Stimulated activated naive CD4-positive, alpha-beta T cell treated with Interleukin-2 at 50 U/mL for 16 hours (primary cell): ENCODE results near the gene TRIM17.

Experiments
- DNase-seq: peaks from one replicate; lab custom pipeline; 2025; lab: John Stamatoyannopoulos, UW

Gene TRIM17

GRCh38 chr1:228417061-228417460 is 400 bp upstream of the TRIM17 start:
- DNase-seq = no peak

GRCh38 chr1:228415853-228416216 is 826 bp downstream of the TRIM17 start:
- DNase-seq = no peak

GRCh38 chr1:228415221-228415620 is 1.4 kb downstream of the TRIM17 start:
- DNase-seq = no peak

GRCh38 chr1:228414511-228415211 is 2.0 kb downstream of the TRIM17 start:
- no peak for DNase-seq

DNA sequence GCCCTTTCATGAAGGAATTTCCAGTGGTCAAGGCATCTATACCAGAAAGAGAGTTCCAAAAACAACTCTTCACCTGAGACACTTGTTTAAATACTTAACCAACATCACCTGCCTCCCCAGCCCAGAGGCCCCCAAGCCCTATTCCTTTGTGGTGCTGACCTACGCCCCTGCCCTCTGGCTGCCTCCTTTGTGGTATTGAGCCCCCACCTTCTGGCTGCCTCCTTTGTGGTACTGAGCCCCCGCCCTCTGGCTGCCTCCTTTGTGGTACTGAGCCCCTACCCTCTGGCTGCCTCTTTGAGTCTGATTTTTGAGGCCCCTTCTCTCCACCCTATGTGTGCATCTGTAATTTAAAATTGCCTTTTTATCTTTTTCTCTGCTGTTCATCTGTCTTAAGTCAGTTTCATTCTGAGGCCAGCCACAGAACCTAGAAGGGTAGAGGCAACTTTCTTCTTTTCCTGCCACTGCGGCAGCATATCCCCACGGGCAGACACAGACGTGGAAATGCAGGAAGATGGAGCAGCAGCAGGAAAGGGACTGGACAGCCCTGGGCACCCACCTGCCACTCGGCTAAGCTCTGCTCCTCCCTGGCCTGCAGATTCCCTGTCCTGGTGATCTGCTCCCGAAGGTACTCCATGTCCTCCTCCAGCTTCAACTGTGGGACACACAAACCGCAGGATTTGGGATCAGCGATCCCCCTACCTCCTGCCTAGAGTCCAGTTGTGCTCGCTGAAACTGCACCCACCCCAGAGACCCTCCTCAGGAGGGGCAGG is 3.2 kb downstream of the TRIM17 start:
- DNase-seq = no peak

DNA sequence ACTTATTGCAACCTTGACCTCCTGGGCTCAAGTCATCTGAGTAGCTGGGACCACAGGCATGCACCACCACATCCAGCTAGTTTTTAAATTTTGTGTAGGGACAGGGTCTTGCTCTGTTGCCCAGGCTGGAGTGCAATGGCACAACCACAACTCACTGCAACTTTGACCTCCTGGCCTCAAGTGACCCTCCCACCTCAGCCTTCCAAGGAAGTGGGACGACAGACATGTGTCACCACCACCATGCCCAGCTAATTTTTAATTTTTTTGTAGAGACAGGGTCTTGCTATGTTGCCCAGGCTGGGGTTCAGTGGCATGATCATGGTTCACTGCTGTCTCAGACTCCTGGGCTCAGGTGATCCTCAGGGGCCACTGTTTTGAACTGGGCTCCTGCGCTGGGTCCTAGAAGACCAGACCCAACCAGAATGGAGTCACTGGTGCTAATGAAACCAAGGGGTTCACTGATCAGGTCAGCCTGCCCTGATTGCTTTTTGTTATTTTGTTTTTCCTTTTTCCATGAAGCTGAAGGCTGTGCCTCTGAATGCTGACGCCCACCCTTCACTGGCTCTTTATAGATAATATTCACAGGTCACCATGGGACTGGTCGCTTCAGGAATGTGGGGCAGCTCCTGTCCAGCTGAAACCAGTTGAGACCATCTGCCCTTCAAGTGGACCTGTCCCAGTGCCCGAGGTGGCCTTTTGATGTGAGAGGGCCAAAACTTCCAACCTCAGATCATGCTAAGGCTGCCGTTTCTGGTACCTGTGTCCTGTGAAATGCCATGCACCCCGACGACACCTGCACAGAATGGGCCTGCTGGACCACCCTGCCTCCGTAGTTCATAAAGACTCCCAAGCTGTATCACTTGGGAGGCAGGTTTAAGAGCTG is 4.9 kb downstream of the TRIM17 start:
- DNase-seq = no peak

DNA sequence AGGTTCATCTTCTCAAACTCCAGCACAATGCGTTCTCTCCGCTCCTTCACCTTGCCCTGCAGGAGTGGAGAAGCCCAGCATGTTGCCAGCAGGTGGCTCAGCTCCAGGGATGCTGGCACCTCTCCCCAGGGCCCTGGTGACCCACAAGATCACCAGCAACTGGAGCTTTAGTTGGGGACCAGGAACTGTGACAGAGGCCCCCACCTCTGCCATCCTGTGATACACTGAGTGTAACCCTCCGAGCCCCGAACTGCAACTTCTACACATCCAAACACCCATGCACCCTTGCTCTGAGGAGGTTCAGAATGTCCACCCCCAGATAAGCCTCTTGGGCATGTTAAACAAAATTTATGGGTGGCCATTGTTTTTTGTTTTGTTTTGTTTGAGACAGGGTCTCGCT is 5.5 kb downstream of the TRIM17 start:
- no peak for DNase-seq

DNA sequence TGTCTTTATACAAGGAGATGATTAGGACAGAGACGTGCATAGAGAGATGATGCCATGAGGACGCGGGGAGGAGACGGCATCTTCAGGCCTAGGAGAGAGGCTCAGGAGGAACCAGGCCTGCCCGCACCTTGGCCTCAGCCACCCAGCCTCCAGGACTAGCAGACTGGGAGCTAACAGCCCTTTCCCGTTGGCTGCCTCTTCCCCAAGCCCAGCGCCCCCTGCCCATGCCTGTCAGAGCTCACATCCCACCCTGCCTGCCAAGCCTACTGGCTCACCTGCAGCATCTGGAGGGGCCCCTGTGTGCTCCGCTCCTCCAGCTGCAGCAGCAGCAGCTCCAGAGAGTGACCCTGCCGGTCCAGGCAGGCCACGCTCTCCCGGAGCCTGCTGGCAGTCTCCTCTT is 6.0 kb downstream of the TRIM17 start:
- no peak for DNase-seq

DNA sequence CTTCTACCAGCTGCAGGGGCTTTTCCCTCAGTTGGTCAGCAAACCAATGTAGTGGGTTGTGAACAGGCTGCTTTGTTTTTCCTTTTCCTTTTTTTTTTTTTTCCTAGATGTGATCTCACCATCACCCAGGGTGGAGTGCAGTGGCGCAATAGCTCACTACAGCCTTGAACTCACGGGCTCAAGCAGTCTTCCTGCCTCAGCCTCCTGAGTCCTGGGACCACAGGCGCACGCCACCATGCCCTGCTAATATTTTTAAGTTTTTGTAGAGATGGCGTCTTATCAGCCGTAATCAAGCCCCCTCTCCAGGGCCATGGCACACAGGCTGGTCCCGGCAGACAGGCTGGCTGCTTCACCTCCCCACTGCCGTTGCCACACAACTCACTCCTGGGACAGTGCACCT is 6.6 kb downstream of the TRIM17 start:
- DNase-seq = no peak

DNA sequence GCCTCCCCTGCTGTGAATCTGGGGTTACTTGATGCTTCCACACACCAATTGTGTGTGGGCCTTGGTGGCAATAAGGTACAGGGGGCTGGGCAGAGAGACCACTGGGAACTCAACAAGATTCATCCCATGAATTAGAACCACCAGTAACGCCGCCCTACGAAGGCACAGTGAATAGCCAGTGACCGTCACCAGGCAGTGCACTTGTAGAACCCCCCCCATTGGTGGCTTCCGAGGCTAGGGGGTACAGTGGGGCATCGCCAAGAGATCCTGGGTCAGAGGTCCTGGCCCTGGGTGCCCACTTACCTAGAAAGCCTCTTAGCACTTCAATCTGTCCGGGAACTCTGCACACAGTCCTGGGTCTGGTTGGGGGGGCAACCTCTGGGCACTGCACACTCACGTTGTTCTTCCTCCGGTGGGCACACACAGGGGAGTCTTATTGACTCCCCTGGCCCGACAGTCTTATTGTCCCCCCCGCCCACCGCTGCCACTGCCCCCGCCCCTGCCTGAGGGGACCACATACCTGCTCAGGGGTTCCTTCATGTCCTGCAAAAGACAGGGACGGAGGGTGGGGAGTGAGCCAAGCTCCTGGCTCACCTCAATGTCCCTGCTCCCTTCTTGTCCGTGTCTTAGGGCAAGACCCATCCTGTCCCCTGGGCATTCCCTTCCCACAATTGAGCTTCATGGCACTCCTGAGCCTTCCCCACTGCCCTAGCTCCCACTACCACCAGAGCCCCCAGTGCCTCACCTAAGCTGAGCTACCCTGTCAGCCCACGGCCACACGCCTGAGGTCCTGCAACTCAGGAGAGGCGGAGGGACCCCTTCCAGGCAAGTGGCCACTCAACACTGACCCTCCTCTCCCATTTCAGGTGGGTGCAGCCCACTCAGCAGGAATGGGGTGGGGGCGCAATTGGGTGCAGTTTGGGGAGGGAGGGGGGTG is 7.5 kb downstream of the TRIM17 start:
- no peak for DNase-seq

- no peak for DNase-seq
Observed at GRCh38 chr1:228408041-228408868, 8.4 kb downstream of the TRIM17 start.

DNA sequence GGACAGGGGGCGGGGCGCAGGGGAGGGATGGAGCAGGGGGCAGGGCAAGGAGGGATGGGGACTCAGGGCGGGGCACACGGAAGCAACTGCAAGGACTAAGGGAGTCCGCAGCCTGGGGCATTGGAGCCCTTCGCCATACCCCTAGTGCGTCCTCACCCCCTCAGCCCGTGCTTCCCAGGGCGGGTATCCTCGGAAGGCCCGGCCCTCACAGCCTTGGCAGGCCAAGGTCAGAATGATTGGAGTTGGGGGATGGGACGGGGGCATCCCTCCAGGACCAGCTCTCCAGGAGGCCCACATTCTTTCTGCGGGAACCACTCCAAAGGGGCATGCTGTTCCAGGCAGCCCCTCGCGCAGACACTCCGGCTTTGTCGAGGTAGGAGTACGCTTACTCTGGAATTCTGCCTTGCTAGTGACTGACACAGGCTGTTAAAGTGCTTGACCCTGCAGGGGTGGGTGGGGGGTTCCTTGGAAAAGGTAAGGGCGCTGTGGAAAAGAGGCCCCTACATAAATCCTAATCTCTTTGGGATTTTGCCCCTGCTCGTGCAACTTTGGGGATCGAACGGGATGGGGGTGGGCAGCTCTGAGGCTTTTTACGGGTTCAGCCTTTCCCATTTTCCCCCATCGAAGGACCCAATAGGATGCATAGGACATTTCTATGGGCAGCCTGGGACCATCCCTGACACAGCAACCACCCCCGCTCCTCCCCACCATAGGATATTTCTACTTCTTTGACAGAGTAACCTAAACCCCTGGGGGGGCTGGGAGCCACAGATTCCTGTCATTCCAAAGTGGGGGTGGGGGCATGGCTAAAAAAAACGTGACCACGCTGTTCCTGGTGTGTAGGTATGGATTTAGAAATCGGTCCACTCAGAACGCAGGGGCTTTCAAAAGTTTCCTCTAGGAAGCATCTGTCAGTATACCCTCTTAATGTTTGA is 9.3 kb downstream of the TRIM17 start:
- no peak for DNase-seq

- no peak for DNase-seq
Observed at GRCh38 chr1:228405979-228406228, 10.8 kb downstream of the TRIM17 start.

- DNase-seq = no peak
Observed at GRCh38 chr1:228405200-228405978, 11.3 kb downstream of the TRIM17 start.

- no peak for DNase-seq
Observed at GRCh38 chr1:228404107-228404720, 12.4 kb downstream of the TRIM17 start.

DNA sequence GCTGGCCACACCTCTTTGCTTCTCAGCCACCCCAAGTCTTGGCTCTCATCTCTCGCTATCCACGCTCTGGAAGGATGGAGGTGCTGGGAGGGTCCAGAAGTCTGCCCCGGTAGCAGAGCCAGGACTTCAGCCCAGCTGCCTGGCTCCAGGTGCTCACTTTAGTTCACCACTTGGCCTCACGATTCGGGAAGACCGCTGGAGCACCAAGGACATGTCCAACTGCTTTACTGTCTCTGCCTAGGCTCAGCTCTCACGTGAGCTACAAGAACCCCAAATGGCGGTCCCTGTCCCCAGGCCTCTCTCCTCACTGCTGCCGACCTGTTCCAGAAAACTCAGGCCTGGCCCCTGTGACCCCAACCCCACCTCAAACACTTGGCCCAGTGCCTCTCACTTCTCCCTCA is 13.4 kb downstream of the TRIM17 start:
- DNase-seq = no peak

- no peak for DNase-seq
Observed at GRCh38 chr1:228402641-228403025, 14.0 kb downstream of the TRIM17 start.

DNA sequence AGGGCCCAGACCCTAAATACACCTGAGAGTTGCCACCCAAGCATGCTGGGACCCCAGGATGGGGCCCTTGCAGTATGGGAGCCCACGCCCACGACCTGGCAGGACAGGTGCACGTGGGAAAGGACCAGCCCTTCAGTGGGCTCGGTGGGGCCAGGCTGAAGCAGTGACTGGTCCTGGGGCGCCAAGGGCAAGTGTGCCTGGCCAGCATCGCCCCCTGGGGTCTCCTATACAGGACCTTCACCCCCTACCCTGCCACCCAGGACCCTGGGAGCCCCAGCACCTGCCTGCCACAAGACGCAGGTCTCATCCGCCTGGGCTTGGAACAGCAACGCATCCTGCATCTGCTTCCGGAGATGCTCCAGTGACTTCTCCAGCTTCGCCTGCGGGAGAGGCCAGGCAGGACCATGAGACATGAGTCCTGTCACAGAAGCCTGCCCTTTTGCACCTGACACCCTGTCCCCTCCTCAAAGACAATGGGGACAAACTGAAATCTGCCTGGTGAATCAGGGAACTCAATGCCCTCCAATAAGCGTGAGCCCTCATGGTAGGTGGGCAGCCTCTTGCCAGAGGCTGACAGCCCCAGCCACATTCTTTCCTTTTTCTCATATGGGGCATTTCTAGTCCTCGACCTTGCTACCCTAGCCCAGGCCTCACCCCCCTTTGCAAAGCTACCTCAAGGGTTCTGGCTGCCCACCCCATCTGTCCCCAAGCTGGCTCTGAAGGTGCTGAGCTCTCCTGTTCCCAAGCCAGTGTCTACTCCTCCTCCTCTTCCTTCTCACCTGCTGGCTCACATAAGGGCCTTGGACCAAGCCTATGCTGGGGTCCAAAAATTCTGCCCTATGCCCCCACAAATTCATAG is 14.7 kb downstream of the TRIM17 start:
- DNase-seq = no peak
